PC-3 (cell line): ENCODE measurements around the gene SPIRE1.

Experiments
- CTCF ChIP-seq: fragments of 300-600 bp; sonication (generic); conservative IDR thresholded peaks from 2 replicates; pipeline ENCODE4 v1.5.1; 2017; ENCODE audit warnings: antibody characterized with exemption, low read depth, mild to moderate bottlenecking, low read length
- EZH2phosphoT487 ChIP-seq: fragments of 300-600 bp; sonication (generic); IDR thresholded peaks from 2 replicates; pipeline ENCODE4 v1.6.1; 2018; ENCODE audit warnings: mild to moderate bottlenecking, antibody characterized with exemption, low read length, borderline replicate concordance

GRCh38 chr18:12477606-12478005 is 180.3 kb downstream of the SPIRE1 start:
- TF ChIP-seq CTCF (no peak), EZH2phosphoT487 (no peak)
